Measurements from ENCODE around the gene ALDH3B2. TPM values are rescaled to one million over a fixed set of nuclear protein-coding genes. Genes with fewer than 3 reads are reported as not detected.

Gene ALDH3B2
- total RNA-seq, 1 experiment from 2014 or later = not detected

DNA sequence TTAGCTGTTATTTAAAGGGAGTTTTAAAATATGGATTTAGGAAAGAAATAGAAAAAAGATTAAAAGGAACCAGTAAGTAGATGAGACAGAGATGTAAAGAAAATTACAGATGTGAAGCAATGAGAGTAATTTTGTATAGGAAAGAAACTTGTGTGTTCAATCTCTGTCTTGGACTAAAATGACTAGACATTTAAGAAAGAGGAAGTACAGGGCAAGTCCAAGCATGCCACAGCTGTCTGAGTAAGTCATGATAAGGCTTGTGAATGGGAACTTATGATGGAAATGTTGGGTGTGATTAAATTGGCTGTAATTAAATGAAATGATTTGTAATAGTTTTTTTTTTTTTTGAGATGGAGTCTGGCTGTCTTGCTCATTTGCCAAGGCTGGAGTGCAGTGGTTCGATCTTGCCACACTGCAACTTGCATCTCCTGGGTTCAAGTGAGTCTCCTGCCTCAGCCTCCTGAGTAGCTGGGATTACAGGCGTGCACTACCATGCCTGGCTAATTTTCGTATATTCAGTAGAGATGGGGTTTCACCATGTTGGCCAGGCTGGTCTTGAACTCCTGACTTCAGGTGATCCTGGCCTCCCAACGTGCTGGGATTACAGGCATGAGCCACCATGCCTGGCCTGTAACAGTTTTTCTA is 18.0 kb downstream of the ALDH3B2 start:
- TF ChIP-seq POLR2AphosphoS5 (IDR thresholded peaks at IDR 0.05; ENCODE audit: low read depth, low read length) (no peak), SIN3A (IDR thresholded peaks at IDR 0.05; ENCODE audit: borderline replicate concordance, insufficient read depth, low read depth, low read length) (no peak), TCF7L2 (IDR thresholded peaks at IDR 0.05; ENCODE audit: low read depth, low read length) (no peak), CTCF (IDR thresholded peaks at IDR 0.05) (no peak)
- TF ChIP-seq, protein P1, sequence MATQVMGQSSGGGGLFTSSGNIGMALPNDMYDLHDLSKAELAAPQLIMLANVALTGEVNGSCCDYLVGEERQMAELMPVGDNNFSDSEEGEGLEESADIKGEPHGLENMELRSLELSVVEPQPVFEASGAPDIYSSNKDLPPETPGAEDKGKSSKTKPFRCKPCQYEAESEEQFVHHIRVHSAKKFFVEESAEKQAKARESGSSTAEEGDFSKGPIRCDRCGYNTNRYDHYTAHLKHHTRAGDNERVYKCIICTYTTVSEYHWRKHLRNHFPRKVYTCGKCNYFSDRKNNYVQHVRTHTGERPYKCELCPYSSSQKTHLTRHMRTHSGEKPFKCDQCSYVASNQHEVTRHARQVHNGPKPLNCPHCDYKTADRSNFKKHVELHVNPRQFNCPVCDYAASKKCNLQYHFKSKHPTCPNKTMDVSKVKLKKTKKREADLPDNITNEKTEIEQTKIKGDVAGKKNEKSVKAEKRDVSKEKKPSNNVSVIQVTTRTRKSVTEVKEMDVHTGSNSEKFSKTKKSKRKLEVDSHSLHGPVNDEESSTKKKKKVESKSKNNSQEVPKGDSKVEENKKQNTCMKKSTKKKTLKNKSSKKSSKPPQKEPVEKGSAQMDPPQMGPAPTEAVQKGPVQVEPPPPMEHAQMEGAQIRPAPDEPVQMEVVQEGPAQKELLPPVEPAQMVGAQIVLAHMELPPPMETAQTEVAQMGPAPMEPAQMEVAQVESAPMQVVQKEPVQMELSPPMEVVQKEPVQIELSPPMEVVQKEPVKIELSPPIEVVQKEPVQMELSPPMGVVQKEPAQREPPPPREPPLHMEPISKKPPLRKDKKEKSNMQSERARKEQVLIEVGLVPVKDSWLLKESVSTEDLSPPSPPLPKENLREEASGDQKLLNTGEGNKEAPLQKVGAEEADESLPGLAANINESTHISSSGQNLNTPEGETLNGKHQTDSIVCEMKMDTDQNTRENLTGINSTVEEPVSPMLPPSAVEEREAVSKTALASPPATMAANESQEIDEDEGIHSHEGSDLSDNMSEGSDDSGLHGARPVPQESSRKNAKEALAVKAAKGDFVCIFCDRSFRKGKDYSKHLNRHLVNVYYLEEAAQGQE (IDR thresholded peaks at IDR 0.05; ENCODE audit: insufficient read depth in 1 of 2, low read depth in 2 of 2, low read length in 1 of 2) = no peak
- POLR2A ChIA-PET = no interaction called here

DNA sequence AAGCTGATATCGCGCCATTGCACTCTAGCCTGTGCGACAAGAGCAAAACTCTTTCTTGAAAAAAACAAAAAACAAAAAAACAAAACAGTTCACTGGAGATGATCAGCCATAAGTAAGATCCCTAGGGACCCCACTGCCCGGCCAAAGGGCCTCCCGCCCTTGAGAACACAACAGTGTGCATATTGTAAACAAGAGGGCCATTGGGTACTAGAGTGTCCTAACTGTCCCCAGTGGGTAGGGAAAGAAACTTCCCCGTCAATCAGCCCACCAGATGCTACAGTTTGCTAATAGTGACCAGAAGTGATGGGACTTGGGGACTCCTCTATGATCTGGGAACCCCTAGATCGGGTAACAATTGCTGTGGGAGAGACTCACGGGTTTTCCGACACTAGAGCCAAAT is 20.2 kb downstream of the ALDH3B2 start:
- Histone ChIP-seq H3K4me1 (ENCODE audit: control insufficient read depth, insufficient read depth, low read length) (peaks cover 4% of the 10 kb centered on the region; the same call in 1 of the 2 replicates), H3K27ac (ENCODE audit: low read length) (no peak overlapping the region), H3K4me3 (ENCODE audit: low read depth in 2 of 2, low read length in 2 of 2) (no peak overlapping the region), H3K36me3 (ENCODE audit: control insufficient read depth, insufficient read depth, low read length) (no peaks in the 10 kb centered on the region), H3K9me3 (ENCODE audit: control insufficient read depth, insufficient read depth, low read depth, low read length) (no peaks in the 10 kb centered on the region), H3K27me3 (ENCODE audit: control insufficient read depth, insufficient read depth, low read length) (0 out of 2 replicates have a peak, but pooled peaks cover 2% of the 10 kb centered on the region)
- no peak for TF ChIP-seq SIN3A (IDR thresholded peaks at IDR 0.05; ENCODE audit: borderline replicate concordance, insufficient read depth, low read depth, low read length)
- TF ChIP-seq CTCF (IDR thresholded peaks at IDR 0.05) = no peak
- TF ChIP-seq POLR2AphosphoS5 (IDR thresholded peaks at IDR 0.05; ENCODE audit: low read depth, low read length) = no peak
- TF ChIP-seq, protein P1 (IDR thresholded peaks at IDR 0.05; ENCODE audit: insufficient read depth in 1 of 2, low read depth in 2 of 2, low read length in 1 of 2) = no peak
- TF ChIP-seq TCF7L2 (IDR thresholded peaks at IDR 0.05; ENCODE audit: low read depth, low read length) = no peak
- intact Hi-C loops (cut with micrococcal nuclease; ENCODE audit: unreplicated experiment) (no loop called here), in situ Hi-C loops (cut with HindIII; ENCODE audit: low pct_unique_long_range_greater_than_20kb, low sequenced_read_pairs) (no loop called here)
- no peak for ATAC-seq
- CTCF ChIA-PET = no interaction called here
- POLR2A ChIA-PET = interaction anchor here (0.6 kb wide), 1 partner anchor 358 kb away, joined by 3 read pairs; no protein-coding TSS in a partner anchor
- no TSS peak for BruUV-seq (replicated peaks)
- no peak for DNase-seq (ENCODE audit: low read depth, low spot score)

More for the DNA sequence above, 18.0 kb downstream of the ALDH3B2 start:
- CTCF ChIA-PET = interaction anchor here (0.6 kb wide), 1 partner anchor 12 kb away, joined by 4 read pairs; no protein-coding TSS in a partner anchor
- no peak overlapping the region for H3K4me3 ChIP-seq (ENCODE audit: low read depth in 2 of 2, low read length in 2 of 2)
- no peaks in the 10 kb centered on the region for H3K27me3 ChIP-seq (ENCODE audit: control insufficient read depth, insufficient read depth, low read length)
- no peaks in the 10 kb centered on the region for H3K36me3 ChIP-seq (ENCODE audit: control insufficient read depth, insufficient read depth, low read length)
- H3K9me3 ChIP-seq (ENCODE audit: control insufficient read depth, insufficient read depth, low read depth, low read length) = no peaks in the 10 kb centered on the region
- DNase-seq (ENCODE audit: low read depth, low spot score) = no peak
- no peak for ATAC-seq
- intact Hi-C loops (cut with micrococcal nuclease; ENCODE audit: unreplicated experiment) = no loop called here
- H3K4me1 ChIP-seq (ENCODE audit: control insufficient read depth, insufficient read depth, low read length) = no peaks in the 10 kb centered on the region
- in situ Hi-C loops (cut with HindIII; ENCODE audit: low pct_unique_long_range_greater_than_20kb, low sequenced_read_pairs) = no loop called here
- BruUV-seq (replicated peaks) = no TSS peak
- no peak overlapping the region for H3K27ac ChIP-seq (ENCODE audit: low read length)

Measured in Panc1 (cell line).